GM21390 (cell line): ENCODE data around the gene SGSH.
"Not testable (repeated sequence)": the region's sequence is repeated elsewhere in the genome, so short reads cannot be mapped to it uniquely, and the experiment has no call there.

Experiments used
- ATAC-seq: cut with Tn5 transposase; IDR thresholded peaks from one replicate; pipeline ENCODE4 v1.9.1; 2021; ENCODE audit not compliant: unreplicated experiment

Gene SGSH

DNA sequence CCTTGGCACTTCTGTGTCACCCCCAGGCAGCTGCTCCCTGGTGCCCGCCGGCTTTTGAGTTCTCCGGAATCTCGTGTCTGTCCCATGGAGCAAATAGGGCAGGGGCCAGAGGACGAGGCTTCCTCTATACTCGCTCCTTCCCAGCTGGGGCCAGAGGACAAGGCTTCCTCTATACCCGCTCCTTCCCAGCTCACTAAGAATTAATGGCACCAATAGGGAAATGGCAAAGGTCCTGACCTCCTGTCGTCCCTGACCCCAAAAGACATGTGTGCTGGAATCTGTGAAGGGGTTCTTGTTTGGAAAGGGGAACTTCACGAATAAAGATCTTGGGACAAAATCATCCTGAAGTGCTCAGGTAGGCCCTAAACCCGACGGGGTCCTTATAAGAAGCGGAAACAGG is 7.6 kb downstream of the SGSH start:
- ATAC-seq: no peak

DNA sequence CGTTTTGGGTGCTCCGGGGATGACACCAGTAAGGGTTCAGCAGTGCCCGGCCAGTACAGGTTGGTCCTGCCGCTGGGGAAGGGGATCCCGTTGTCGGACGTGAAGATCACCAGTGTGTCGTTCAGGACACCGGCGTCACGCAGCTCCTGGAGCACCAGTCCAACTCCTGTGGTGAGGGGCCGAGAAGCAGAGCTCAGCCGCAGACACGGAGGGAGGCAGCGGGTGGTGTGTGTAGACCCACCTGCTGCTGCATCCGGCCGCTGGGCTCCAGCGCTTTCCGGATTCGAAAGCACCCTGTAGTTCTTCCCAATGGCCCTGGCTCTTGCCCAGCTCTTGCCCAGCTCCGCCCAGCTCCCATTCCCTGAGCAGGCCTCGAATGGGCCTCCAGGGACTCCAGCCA is 8.0 kb downstream of the SGSH start:
- ATAC-seq: no peak

DNA sequence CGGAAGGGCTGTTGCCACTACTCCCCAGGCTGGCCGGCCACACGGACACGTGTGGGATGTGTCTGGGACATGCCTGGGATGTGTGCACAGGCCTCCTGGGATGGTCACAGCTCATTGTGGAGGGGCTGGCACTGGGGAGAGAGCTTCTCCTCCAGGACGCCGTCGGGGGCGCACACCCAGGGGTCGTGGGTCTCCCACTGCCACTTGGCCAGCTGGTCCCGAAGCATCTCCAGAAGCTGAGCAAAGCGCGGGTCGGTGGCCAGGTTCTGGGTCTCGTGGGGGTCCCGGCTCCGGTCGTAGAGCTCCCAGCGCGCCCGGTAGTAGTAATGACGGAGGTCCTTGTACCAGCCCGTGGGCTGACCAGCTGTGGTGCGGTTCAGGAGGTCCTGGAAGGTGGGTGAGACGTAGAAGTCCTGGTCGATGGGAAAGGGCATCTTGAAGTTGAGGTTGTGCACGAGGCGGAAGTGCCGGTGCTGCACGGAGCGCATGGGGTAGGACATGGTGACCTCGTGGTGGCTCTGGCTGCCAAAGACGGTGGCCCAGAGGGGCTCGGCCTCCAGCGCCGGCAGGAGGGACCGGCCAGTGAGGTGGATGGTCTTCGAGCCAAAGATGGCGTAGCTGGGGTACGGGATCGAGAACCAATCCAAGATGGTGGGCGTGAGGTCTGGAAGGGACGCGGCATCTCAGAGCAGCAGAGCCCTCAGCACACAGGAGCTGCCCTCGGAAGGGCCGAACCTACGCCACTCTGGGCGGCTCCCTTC is 9.6 kb downstream of the SGSH start:
- no peak for ATAC-seq

DNA sequence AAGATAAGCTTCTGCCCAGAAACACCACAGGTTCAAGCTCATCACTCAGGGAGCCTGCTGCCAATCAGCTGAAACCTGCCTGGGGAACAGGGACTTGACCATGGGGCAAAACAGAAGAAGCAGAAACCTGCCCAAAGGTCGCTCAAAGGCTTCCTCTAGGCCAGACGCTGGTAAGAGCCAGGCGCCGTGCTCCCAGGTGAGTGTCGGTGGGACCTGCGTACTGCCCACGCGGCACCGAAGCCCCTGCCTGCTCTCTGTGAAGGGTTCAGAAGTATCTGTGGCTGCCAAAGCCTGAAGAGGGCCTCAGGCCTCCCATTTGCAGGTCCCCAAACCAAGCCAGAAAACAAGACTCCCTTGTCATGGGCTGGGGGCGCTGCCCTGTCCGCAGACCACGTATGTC is 10.4 kb downstream of the SGSH start:
- no peak for ATAC-seq

DNA sequence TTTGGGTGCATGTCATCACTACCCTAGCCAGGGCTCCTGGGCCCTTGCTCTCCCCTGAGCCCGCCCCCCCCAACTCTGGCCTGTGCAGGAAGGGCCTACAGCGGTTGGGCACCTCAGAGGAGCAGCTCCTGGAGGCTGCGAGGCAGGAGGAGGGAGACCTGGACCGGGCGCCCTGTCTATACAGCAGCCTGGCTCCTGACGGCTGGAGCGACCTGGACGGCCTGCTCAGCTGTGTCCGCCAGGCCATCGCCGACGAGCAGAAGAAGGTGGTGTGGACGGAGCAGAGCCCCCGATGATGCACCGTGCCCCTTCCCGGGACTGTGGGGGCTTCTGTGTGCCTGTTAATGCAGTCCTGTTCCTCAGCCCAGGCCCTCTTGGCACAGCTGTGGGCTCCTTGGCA is 12.1 kb downstream of the SGSH start:
- ATAC-seq: no peak

DNA sequence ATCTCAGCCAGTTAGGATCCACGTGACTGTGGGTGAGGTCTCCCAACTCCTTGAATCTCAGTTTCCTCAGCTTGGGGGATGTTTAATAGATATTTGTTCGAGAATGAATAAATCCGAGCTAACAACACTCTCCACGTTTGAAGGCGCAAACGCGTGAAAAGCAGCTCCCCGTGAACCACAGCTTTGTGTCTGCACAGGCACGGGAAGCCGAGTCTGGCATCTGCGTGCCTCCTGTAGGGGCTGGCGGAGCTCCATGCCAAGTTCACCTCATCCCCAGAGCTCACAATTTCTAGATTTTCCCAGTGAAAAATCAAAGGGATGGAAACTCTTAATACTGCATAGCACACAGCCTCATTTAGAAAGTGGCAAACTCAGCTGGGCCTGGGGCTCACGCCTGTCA is 14.3 kb downstream of the SGSH start:
- no peak for ATAC-seq

DNA sequence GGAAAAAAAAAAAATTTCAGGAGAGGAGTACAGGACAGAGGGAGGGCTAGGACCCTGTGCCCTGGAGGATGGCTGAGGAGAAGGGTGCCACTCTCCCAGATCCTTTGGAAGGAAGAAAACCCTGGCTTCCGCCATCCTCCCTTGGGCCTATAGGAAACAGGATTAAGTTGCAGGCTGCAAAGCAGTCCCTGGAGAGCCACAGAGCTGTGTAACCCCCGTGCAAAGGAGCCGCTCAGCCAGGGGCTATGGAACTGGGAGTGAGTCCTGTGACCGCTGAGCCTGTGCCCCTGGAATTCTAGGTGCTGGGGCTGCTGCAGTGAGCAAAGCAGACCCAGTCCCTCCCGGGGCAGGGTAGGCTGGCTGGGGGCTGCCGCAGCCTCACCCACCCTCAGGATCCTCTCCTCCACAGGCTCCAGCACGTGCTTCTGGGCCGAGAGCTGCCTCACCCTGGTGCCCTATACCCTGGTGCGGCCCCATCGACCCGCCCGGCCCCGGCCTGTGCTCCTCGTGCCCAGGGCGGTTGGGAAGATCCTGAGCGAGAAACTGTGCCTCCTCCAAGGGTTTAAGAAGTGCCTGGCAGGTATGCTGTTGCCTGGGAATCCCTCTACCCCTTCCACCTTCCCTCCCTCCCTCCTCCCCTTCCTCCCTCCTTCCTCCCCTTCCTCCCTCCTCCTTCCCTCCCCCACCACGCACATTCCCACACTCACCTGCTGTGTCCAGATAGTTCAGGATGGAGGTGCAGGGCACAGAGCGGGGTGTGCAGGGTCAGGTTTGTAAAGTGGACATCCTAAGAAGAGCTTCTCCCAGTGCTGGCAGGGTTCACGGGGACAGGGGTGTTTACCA is 15.3 kb downstream of the SGSH start:
- ATAC-seq: no peak

DNA sequence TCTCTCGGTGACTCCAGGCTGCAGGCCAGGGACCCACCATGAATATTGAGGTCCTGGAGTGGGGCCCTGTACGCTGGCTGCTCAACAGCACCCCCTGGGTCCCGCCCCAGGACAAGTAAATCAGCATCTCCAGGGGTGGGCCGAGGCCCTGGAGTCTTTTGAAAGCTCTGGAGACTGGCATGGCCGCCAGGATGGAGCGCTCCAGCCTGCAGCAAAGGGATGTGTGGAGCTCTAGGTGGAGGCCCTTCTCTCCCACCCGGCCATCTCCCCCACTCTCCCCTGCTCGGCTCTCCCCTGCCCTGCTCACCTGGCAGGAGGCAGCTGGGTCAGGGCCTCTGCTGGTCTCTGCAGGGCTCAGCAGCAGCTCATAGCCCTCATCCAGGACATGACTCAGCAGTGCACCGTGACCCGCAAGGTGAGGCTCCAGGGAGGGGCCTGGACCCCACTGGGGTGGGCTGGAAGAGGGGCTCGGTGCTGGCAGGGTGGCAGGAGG is 16.6 kb downstream of the SGSH start:
- no peak for ATAC-seq

DNA sequence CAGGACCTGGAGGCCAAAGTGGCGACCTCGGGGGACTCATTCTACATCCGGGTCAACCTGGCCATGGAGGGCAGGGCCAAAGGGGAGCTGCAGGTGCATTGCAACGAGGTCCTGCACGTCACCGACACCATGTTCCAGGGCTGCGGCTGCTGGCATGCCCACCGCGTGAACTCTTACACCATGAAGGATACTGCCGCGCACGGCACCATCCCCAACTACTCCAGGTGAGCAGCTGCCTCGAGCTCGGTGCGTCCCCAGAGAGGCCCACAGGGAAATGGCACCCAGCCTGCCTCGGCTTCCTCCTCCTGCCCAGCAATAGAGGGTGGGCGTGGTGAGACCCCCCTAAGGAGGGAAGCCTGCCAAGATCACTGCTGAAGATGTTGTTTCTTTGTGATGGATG is 17.9 kb downstream of the SGSH start:
- ATAC-seq: no peak

DNA sequence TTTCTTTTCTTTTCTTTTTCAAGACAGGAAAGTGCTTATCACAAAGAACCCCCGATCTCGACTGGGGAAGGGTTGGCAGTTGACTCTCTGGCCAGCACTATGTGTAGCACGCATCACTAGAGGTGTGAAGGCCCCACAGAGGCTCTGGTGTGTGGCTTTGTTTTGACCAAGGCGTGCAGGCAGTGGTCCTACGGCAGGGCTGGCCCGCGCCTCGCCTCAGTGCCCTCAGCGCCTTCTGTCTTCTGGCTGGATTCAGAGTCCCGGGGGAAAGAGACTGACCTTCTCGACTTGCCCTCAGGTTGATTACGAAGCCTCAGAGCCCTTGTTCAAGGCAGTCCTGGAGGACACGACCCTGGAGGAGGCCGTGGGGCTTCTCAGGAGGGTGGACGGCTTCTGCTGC is 18.7 kb downstream of the SGSH start:
- no peak for ATAC-seq

DNA sequence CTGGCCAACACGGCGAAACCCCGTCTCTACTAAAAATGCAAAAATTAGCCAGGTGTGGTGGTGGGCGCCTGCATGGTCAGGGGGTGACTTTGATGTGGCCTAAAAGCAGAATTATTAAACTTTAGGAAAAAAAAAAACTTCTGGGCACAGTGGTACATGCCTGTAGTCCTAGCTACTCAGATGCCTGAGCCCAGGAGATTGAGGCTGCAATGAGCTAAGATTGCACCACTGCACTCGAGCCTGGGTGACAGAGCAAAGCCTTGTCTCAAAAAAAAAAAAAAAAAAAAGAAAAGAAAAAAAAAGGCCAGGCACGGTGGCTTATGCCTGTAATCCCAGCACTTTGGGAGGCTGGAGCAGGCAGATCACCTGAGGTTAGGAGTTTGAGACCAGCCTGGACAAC is 20.8 kb downstream of the SGSH start:
- ATAC-seq: not testable (repeated sequence)

DNA sequence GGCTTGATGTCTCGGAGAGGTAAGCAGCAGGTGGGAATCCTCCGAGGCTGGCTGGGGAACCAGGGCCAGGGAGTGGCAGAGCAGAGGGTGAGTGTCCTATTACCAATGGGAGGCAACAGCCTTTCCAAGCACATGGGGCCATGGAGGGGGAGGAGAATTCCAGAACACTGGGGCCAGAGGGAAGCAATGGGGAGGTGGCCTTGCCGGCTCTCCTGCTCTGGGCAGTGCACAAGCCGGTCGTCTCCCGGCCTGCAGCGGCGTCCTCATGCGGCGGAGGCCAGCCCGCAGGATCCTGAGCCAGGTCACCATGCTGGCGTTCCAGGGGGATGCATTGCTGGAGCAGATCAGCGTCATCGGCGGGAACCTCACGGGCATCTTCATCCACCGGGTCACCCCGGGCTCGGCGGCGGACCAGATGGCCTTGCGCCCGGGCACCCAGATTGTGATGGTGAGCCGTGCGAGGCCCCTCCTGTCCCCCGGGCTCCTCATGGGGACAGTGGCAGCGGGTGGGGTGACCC is 21.9 kb downstream of the SGSH start:
- ATAC-seq: no peak

DNA sequence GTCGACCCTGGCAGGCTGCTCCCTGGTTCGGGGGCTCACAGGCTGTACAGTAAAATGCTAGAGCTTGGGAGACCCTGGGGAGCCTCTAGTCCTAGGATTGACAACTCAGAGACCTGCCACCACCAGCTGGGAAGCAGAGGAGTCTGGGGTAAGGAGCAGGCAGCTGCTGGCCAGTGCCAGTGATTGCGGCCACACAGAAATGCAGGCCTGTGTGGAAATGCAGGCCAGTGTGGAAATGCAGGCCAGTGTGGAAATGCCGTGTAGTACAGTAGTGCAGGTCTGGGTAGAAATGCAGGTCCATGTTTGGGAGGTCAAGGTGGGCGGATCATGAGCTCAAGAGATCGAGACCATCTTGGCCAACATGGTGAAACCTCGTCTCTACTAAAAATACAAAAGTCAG is 23.5 kb downstream of the SGSH start:
- ATAC-seq: no peak

DNA sequence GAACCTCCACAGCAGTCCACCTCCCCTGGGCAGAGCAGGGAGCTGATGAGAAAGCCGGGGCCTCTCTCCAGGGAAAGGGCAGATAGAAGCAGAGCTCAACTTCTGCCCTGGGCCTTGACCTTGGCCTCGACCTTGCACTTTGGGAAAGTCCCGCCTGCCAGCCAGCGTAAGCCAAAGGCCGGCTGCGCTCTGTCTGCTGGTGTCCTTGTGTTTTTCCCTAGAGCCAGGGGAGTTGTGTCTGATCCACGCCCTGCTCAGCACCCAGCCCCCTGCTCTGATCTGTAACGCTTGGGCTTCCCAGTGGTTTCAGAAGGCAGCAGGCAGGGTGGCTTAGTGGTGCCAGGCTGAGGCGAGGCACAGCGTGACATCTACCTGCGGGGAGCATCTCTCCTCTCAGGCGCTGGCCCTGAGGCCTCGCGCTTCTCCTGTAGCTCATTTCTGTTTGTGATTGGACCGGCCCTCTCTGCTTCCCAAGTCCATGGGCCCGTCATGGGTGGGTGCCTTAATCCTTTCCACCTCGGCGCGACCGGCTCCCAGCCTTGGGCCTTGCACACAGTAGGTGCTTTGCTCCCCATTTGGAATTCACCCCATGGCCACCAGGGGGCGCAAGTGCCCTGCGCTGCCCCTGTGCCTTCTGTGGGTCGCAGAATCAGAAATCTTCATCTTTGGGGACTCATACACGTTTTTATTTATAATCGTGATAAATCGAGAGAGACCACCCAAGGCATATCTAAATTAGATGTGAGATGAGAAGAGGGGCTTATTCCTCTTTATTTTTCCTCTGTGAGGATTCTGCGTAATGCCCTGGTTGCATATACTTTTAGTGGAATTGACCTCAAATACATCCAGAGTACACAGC is 24.2 kb downstream of the SGSH start:
- no peak for ATAC-seq

DNA sequence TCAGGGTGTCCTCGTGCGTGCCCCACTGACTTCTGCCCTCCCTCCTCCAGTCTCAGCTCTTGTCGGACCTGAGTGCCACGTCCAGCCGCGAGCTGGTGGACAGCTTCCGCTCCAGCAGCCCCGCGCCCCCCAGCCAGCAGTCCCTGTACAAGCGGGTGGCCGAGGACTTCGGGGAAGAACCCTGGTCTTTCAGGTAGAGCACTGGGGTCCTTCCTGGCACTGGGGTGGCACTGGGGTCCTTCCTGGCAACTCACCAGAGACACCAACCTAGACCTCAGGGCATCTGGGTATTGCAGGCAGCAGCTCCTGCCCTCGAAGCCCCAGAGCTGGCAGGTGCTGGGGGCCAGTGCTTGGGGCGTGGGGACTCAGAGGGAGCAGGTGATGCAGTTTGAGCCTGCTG is 25.0 kb downstream of the SGSH start:
- no peak for ATAC-seq

DNA sequence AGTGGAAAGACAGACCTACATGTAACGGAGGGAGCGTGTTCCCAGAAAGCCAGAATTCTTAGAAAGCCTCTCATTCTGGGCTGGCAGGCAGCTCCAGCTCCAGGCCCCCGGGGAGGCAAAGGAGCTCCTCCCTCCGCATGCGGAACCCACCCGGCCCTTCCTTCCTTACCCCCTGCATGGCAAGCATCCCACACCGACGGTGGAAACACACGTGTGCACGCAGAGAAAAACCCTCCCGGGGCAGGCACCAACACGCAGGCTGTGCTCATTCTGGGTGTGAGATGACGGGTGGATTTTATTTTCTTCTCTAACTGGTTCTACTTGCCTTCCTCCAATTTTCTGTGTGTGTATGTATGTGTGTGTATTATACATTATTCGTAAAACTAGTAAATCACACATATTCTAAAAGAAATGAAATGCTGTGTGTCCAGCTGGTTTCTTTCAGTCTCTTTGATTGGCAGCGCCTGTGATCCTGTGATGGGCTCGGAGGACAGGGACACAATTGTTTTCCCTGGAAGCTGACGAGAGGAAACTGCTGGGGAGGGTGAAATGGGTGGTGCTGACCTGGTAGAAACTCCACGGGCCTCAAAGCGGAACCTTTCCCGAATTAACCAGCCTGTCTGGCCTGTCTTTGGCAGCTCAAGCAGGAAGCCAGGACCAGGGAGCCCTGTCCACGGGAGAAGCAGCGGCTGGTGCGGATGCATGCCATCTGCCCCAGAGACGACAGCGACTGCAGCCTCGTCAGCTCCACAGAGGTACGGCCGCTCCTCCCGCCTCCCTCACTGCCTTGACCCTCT is 28.1 kb downstream of the SGSH start:
- ATAC-seq: no peak

DNA sequence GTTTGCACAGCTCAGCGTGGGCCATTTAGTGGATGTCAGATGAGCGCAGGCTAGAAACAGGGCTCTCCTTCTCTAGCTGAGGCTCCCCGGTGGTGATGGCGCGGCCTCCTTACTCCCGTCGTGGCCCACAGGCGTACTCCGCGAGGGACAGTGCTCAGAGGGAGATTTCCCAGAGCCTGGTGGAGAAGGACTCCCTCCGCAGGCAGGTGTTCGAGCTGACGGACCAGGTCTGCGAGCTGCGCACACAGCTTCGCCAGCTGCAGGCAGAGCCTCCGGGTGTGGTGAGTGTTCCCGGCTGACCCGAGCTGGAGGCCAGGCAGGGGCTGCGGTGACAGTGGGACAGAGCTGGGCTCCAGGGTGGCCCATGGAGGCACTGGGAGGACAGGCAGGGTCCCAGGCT is 28.9 kb downstream of the SGSH start:
- ATAC-seq: no peak

DNA sequence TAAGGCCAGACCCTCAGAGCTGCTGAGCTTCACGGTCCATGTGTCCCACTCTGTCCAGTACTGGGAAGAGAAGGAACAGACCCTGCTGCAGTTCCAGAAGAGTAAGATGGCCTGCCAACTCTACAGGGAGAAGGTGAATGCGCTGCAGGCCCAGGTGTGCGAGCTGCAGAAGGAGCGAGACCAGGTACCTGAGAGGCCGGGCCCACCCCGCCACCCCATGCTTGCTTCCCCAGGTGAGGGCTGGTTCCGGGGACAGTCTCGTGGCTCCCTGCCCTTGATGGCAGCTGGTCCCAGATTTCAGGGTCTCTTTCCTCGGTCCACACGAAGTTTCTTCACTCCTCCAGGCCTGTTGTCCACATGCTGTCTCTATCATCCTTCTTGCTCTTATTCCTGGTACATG is 29.4 kb downstream of the SGSH start:
- ATAC-seq: no peak

DNA sequence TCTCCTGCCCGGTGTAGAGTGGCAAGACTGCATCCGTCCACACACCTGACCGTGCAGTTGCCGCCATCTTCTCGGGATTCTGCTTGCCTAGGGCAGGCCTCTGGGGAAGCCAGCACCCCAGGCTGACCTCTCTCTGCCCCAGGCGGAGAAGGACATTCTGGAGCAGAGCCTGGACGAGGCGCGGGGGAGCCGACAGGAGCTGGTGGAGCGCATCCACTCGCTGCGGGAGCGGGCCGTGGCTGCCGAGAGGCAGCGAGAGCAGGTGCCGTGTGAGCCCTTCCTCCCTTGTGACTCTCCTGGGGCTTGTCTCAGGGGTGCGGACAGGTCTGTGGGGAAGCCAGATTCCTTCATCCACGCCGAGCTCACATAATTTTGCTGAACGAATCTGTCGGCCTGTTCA is 30.5 kb downstream of the SGSH start:
- ATAC-seq: no peak

DNA sequence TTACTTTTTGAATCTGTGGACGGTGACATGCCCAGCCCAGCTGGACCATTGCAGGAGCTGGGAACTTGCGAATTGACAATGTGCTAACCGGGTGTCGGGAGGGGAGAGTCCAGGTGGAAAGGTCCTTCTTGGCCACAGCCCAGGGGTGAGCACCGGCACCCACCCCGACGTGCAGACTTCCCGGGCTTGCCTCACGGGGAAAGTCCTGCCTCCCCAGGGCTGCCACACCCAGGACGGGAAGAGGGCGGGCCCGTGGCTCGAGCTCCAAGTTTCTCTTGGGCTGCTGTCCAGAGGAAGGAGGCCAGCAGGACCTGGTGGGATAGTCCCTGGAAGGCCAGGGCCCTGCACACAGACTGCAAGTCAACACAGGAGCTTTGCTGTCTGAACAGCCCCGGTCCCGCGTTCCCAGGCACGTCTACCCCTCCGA is 32.6 kb downstream of the SGSH start:
- ATAC-seq: no peak
